Nasal cavity respiratory epithelium epithelial cell of viscerocranial mucosa (primary cell): ENCODE results near the gene KCTD19. TPM values are rescaled to one million over a fixed set of nuclear protein-coding genes. Genes with fewer than 3 reads are reported as not detected.

Experiments
- total RNA-seq: library from RNA; depleted of rRNA; stranded (reverse); fragments of >200 nt; gene quantifications from 2 replicates; pipeline ENCODE4 v1.2.3, GENCODE V29; 2014

Gene KCTD19
- total RNA-seq = not detected in 2 replicates

DNA sequence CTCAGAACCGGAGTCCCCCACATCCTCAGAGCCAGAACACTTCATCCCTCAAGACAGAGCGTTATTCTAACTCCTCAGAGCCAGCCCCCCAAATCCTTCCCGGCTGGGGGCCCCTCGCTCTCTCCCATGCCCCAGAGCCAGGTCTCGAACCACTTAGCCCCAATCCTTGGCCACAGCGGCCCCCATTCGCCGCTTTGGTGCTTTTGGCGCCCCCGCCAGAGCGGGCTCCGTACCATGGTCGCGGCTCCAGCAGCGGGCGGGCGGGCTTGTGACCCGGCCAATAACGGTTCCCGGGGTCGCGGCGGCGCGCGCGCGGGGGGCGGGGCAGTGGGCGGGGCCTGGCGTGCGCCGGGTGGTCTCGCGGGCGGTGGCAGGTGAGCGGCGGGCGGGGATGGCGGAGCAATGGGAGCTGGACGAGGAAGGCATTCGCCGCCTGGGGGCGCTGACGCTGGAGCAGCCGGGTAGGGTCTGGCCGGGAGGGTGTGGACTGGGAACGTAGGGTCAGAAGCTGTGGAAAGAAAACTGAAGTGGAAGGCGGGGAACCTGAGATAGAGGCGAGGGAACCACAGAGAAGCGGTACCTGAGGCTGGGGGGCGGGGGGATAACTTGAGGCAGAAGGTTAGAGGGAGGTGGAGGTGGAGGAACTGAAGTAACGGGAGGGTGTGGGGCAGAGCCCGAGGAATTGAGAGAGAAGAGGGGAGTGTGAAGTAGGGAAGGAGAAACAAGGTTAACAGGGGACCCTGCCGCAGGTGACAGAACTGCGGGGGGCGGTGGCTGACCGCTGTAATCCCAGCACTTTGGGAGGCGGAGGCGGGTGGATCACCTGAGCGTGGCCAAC lies at the start of gene KCTD19, which contains the start of gene LRRC36:
Gene KCTD19, minus strand, starts transcription at position 270 of the 838 bp plus-strand sequence. Its CDS starts 34 bp downstream, at position 236.
Gene LRRC36, plus strand, starts transcription at position 344 of the 838 bp plus-strand sequence. Its CDS starts 48 bp downstream, at position 392.

DNA sequence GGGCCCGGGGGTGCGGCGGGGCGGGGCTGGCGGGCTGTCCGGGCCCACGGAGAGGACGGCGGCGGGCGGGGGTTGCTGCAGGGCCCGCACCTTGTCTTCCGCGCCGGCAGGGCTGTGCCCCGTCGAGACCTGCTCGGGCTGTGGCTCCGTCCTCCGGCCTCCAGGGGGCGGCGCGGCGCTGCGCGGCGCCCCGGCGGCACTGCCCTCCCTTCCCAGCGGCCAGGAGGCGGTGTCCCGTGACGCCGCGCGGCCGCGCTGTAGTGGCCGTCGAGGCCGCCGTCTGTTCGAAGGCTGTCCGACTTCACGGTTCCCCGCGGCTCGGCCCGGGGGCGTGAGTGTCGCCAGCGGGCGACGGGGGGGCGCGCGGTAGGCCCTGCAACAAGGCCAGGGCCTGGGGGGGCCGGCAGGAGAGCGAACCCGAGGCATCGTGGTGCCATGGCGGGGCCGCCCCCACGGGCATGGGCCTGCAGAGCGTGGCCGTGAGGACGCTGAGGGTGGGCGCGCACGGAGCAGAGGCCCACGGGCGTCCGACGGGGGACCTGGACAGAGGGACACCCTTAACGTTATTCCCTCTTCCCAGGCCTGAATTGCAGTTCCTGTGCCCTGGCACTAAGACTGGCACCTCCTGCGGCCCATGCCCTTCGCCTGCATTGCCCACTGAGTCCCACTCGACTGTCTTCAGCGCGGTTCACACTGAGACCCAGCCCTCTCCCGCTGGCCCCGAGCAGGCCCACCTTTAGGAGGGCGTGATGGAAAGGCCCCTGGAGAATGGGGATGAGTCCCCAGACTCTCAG lies 47.0 kb downstream of the KCTD19 start, which contains the start of gene PLEKHG4:
Gene PLEKHG4, plus strand, starts transcription at position 237 of the 794 bp plus-strand sequence. Its CDS starts 513 bp downstream, at position 750.

DNA sequence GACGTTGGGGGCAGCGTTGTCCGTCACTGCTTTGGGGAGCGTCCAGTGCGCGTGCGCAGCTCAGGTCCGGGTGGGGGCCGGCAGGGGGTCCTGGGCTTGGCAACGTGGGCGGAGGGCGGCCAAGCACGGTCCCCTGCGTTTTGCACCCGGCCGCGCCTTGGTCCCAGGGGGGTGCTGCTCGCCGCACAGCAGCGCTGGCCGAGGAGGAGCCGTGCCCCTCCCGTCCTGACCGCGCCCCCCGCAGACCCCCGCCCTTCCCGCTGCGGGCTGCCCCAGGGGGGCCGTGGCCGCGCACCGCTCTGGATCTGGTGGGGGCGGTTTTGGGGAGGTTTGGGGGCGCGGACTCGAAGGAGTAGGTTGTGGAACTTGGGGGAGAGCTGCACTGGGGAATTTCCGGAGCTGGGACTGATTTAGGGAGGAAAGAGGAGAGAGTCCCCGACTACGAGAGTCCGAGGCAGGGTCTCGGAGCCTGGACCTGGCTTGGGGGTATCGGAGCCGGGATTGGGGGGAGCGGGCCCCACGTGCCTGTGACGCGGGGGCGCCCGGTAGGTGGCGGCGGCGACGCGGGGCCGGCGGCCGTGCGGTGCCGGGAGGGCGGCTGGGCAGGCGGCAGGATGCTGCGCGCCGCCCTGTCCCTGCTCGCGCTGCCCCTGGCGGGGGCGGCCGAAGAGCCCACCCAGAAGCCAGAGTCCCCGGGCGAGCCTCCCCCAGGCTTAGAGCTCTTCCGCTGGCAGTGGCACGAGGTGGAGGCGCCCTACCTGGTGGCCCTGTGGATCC lies 78.0 kb downstream of the KCTD19 start, which contains the start of gene SLC9A5:
Gene SLC9A5, plus strand, starts transcription at position 579 of the 777 bp plus-strand sequence. Its CDS starts 36 bp downstream, at position 615.

DNA sequence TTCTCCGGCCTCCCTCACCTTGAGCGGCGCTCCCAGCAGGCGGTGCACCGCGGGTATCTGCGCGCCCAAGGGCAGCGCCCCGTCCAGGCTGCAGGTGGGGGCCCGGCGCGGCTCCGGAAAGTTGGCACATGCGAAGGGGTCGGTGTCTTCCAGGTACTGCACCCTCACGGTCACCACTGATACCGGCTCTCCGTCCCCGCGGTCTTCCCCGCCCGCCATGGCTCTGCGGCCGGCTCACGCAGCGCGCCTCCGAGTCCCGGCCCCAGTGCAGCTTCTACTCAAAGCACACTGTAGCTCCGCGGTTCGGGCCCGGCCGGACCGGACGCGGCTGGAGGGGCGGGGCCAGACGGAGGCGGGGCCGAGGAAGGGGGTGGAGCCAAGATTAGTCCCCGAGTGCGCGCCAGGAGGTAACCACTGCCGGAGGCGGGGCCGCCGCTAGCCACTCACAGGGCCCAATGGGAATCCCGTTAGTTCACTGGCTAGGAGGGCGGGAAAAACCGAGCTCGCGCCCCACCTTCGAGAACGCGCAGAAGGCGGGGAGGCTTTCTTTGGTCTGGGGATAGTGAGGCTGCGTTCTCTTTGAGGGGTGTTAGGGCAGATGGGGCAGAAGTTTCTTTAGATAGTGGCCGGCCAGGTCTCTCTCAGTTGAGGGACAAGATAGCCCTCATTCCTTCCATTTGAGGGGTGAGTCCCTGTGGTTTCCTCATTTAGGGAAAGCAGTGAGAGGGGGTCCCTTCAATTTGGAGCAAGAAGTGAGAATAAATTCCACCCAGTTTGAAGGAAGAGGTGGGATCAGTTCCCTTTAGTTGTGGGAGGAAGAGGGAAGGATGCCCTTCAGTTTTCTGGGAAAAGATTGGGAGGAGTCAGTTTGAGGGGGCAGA lies 79.1 kb downstream of the KCTD19 start, which contains the start of gene FHOD1:
Gene FHOD1, minus strand, starts transcription at position 290 of the 881 bp plus-strand sequence. Its CDS starts 71 bp downstream, at position 219.

Other genes starting within 250 kb of the KCTD19 start
- 16.1 and 30.3 TPM in 2 replicates for gene PHAF1, start 216.8 kb downstream of the KCTD19 start, total RNA-seq
- gene B3GNT9, start 175.7 kb downstream of the KCTD19 start, total RNA-seq = 9.6 and 11.5 TPM in 2 replicates
- gene TRADD, start 166.8 kb downstream of the KCTD19 start, total RNA-seq = 20.1 and 22.2 TPM in 2 replicates
- gene FBXL8, start 166.8 kb downstream of the KCTD19 start, total RNA-seq = 3.8 and 7.2 TPM in 2 replicates
- 2.4 and 8.4 TPM in 2 replicates for gene HSF4, start 162.0 kb downstream of the KCTD19 start, total RNA-seq
- gene NOL3, start 156.2 kb downstream of the KCTD19 start, total RNA-seq = 16.7 and 22.5 TPM in 2 replicates
- gene MATCAP1, start 142.8 kb downstream of the KCTD19 start, total RNA-seq = 3.8 and 8.4 TPM in 2 replicates
- gene EXOC3L1, start 136.6 kb downstream of the KCTD19 start, total RNA-seq = not detected in 2 replicates
- gene E2F4, start 134.6 kb downstream of the KCTD19 start, total RNA-seq = 49.9 and 66.8 TPM in 2 replicates
- 21.9 and 25.2 TPM in 2 replicates for gene ELMO3, start 127.6 kb downstream of the KCTD19 start, total RNA-seq
- gene TMEM208, start 99.6 kb downstream of the KCTD19 start, total RNA-seq = 21.4 and 40.7 TPM in 2 replicates
- gene FHOD1, start 79.3 kb downstream of the KCTD19 start, total RNA-seq = 2.7 and 5.8 TPM in 2 replicates
- 0.34 and 0.43 TPM in 2 replicates for gene SLC9A5, start 77.8 kb downstream of the KCTD19 start, total RNA-seq
- 3.1 and 17.8 TPM in 2 replicates for gene PLEKHG4, start 47.2 kb downstream of the KCTD19 start, total RNA-seq
- not detected in 2 replicates for gene LRRC36, start 74 bp upstream of the KCTD19 start, total RNA-seq
- under 0.01 and 0.14 TPM in 2 replicates for gene TPPP3, start 66.8 kb upstream of the KCTD19 start, total RNA-seq
- gene ZDHHC1, start 89.7 kb upstream of the KCTD19 start, total RNA-seq = 1.4 and 5.3 TPM in 2 replicates
- gene HSD11B2, start 104.4 kb upstream of the KCTD19 start, total RNA-seq = 1.4 and 4.6 TPM in 2 replicates
- gene ATP6V0D1, start 154.4 kb upstream of the KCTD19 start, total RNA-seq = 62.2 and 109 TPM in 2 replicates
- not detected in 2 replicates for gene AGRP, start 156.8 kb upstream of the KCTD19 start, total RNA-seq
- gene RIPOR1, start 202.1 kb upstream of the KCTD19 start, total RNA-seq = 13.0 and 46.4 TPM in 2 replicates
- gene CTCF, start 235.8 kb upstream of the KCTD19 start, total RNA-seq = 33.5 and 36.4 TPM in 2 replicates